NCI-H2029 treated with DMSO at 0.1 percent for 48 hours (cell line): Measurements from ENCODE around the gene CCR5AS.
"Not testable (repeated sequence)": the region's sequence is repeated elsewhere in the genome, so short reads cannot be mapped to it uniquely, and the experiment has no call there.

ENCODE experiments used
- DNase-seq: peaks from one replicate; lab custom pipeline; 2025; lab: John Stamatoyannopoulos, UW

Gene CCR5AS

DNA sequence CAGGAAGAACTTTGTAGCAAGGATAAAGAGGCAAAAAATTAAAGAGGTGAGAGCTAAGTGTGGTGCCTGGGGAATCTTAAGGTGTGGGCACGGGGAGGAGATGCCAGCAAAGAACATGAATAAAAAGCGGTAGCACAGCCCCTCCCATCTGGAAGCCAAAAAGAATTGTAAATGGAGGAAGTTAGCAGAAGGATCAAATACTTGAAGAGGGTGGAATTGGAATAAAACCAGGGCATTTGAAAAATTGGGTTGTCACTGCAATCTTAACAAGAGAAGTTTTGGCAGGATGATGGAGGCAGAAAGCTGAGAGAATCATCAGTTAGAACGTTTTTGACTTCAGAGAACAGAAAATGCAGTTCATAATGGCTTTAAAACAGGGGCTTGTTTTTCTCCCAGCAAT, 50.6 kb downstream of the CCR5AS start:
- DNase-seq: no peak

DNA sequence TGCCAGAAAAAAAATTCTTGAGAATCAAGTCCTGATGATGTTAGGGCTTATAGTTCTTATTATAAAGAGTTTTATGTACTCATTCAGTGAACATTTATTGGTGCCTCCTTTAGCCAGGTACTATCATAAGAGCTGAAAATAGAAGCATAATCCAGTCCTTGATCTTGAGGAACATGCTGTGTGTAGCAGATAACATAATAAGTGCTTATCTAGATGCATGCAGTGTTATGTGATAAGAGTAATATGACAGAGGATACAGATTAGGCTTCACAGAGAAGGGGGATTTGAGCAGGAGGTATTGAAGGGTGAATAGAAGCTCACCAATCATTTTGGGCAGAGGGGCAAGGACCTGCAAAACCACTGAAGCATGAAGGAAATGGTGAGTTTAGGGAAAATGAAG, 51.9 kb downstream of the CCR5AS start:
- DNase-seq: no peak

DNA sequence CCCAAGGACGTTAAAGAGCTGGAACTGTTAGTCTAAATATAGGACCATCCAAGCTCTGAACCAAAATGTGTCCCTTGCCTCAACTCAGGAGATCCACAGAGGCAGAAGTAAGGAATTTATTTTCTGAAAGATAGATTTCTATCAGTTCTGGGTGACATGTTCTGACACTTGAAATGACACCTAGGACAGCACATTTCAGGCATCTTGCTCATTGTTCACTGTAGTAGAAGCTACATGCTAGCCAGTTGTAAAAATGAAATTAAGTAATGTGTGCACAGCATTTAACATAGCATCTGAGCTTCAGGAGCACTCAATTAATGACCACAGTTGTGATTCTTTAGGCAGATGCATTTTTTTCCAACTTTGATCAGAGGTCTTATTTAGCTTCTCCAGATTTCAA, 52.4 kb downstream of the CCR5AS start:
- DNase-seq: no peak

DNA sequence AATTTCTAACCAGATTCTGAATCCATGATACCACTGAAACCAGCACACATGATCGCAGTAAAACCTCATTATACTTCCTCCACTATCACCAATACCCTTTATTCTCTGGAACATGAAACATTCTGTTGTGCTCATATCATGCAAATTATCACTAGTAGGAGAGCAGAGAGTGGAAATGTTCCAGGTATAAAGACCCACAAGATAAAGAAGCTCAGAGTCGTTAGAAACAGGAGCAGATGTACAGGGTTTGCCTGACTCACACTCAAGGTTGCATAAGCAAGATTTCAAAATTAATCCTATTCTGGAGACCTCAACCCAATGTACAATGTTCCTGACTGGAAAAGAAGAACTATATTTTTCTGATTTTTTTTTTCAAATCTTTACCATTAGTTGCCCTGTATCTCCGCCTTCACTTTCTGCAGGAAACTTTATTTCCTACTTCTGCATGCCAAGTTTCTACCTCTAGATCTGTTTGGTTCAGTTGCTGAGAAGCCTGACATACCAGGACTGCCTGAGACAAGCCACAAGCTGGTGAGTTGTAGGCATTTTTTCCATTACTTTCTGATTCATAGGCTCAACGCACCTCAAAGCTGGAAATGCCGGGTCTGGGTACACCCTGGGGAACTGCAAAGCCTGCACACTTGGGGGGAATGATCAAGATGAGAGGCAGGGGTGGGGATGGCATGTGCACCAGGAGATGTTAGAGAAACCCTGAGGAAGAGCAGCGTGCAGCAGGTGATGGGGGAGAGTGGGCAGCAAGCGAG, 53.0 kb downstream of the CCR5AS start, which contains the start of gene CCR2:
Gene CCR2 (plus strand): TSS at position 465 of the 764 bp plus-strand sequence. CDS start 3,417 bp downstream, outside the sequence.
- DNase-seq: no peak

DNA sequence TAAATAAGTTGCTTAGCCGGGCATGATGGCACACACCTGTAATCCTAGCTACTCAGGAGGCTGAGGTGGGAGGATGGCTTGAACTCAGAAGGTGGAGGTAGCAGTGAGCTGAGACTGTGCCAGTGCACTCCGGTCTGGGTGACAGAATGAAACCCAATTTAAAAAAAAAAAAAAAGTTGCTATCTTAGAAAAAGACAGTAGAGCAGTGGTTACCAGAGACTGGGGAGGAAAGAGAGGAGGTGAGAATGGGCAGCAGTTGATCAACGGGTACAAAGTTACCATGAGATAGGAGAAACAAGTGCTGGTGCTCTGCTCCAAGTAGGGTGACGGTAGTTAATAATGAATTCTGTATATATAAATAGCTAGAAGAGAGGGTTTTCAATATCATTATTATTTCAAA, 53.8 kb downstream of the CCR5AS start:
- DNase-seq: no peak

DNA sequence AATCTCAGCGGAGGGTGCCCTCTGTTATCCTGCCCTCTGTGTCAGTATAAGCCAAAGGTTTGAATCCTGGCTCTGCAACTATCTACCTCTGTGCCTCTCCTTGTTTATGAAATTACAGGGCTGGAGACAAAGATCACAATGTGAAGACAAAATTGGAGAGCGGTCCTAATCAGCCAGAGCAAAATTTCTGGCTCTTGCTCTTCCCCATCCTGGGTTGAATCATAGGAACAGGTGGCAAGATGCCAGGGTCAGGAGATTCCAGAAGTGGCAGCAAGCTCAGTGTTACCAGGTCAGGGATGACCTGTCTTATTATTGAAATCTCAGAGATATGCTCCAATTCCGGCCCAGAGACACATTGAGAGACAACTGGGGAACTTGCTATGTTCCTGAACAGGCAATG, 55.2 kb downstream of the CCR5AS start:
- DNase-seq: no peak

DNA sequence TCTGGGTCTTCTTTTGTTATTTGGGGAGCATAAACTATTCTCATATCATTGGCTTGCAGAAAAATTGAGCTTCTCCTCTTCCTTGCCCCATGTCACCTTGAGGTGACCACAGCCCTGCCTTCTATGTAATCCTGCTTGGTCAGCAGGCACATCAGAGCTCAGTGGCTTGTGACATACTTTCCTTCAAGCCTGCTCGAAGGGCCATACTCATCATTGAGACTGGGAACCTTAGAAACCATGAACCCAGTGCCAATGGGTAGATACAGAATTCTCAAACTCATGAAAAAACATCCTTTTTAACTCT, 56.7 kb downstream of the CCR5AS start:
- DNase-seq: no peak

DNA sequence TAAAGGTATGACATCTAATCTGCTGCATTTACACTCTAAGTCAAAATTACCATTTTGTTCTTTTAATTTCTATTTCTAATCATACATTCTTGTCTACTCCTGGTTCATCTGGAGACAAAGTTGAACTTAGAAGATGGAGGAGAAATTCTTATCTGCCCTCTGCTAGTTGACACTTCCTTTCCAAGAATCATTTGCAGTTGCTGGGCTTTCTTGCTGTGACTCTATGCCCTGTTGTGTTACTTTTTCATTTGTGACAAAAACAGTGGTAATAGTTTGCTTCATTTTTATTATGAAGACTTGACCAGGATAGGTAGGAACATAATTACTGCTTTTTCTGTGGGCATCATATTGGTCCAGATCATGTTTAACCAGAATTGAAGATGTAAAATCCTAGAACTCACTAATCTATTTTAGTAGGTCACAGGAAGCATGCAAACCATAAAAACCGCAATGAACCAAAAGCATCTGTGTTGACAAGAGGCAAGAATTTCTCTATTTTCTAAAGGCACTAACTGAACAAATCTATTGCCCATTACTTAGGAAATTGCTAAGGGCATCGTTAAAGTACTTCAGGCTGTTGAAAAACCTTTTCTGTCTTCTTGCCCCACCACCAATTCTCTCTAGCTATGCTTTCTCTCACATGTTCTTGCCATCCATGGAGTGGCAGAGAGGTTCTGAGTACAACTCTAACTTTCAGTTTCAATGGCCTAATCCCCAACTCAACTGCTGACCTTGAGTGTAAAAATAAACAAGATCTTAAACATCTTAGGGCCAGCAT, 57.2 kb downstream of the CCR5AS start:
- no peak for DNase-seq

DNA sequence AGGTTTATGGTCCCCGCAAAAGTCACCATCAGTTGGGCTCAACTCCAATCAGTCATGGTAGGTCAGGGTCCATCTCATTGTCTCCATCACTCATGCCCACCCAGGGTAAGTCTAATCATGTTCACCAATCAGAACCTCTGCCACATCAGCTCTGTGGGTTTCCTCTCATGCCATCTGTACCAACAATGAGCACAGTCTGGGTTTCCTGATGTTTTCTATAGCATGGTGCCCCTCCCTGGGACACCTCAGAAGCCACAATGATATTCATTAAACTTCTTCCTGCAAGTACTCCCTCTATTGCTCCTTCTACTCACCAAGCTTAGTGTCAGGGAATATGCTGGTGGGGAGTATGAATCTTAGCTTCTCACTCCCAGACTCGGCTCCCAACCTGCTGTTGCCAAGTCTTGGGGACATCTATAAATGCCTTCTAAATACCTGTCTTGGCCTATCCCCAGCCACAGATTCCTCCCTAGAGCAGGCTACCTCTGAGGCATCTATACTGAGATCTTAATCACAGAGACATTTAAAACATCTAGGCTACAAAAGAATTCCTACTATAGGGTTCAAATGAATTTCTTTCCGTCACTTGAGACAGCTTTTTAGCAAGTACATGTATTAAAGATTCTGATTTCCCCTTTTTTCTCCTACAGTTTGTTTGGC, 57.9 kb downstream of the CCR5AS start:
- no peak for DNase-seq

DNA sequence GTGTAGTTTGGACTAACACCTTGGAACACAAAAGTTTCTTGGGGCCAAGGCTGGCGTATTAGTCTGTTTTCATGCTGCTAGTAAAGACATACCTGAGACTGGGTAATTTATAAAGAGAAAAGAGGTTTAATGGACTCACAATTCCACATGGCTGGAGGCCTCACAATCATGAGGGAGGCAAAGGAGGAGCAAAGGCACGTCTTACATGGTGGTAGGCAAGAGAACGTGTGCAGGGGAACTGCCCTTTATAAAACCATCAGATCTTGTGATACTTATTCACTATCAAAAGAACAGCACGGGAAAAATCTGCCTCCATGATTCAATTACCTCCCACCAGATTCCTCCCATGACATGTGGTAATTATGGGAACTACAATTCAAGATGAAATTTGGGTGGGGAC, 62.4 kb downstream of the CCR5AS start:
- no peak for DNase-seq

DNA sequence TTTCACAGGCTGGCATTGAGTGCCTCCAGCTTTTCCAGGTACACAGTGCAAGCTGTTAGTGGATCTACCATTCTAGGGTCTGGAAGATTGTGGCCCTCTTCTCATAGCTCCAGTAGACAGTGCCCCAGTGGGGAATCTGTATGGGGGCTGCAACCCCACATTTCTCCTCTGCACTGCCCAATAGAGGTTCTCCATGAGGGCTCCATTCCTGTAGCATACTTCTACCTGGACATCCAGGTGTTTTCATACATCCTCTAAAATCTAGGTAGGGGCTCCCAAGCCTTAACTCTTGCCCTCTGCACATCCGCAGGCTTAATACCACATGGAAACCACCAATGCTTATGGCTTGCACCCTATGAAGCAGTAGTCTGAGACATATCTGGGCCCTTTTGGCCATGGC, 68.0 kb downstream of the CCR5AS start:
- no peak for DNase-seq

DNA sequence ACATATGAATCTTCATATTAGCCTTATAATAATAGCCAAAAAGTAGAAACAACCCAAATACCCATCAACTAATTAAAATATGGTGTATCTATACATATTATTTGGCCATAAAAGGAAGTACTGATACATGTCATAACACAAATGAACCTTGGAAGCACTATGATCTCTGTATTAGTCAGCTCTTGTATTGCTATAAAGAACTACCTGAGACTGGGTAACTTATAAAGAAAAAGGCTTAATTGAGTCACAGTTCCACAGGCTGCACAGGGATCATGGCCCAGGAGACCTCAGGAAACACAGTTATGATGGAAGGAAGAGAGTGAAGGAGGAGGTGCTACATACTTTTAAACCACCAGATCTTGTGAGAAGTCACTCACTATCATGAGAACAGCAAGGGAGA, 69.0 kb downstream of the CCR5AS start:
- DNase-seq: no peak

DNA sequence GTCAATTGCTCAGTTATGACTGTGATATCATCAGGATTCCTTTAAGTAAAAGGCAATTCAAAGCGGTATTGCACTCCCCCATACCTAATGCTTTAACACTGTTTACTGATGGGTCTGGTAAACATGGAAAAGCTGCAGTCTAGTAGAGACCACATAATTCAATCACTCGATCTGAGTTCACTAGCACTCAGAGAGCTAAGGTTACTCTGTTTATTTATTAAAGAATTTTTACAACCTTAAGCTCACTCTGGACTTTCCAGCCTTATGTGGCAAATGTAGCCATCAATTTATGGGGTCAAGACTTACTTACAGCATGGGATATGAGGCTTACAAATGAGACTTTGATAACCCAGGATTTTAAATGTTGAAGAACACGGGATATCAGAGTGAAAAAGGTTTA, 71.3 kb downstream of the CCR5AS start:
- no peak for DNase-seq

DNA sequence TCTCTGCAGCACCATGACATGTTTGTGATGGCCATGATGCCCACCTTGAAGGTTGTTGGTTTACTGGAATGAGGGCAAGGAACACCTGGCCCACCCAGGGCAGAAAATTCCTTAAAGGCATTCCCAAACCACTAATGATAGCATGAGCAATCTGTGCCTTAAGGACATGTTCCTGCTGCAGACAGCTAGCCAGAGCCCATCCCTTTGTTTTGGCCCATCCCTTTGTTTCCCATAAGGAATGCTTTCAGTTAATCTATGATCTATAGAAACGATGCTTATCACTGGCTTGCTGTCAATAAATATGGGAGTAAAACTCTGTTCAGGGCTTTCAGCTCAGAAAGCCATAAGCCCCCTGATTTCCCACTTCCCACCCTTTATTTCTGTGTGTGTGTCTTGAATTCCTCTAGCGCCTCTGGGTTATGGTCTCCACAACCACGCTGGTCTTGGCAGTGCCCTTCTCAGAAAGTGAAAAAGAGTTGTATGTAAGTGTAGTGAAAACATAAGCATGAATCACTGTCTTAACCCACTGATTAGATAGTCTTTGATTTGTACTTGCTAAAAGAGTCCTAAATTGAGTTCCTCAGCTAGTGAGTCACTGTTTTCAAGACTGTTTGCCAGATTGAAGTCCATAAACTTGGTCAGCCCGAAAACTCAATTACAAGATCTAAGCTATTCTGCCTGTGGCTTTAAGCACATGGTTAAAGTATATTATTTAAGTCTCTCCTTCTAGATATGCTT, 72.0 kb downstream of the CCR5AS start:
- DNase-seq: no peak

DNA sequence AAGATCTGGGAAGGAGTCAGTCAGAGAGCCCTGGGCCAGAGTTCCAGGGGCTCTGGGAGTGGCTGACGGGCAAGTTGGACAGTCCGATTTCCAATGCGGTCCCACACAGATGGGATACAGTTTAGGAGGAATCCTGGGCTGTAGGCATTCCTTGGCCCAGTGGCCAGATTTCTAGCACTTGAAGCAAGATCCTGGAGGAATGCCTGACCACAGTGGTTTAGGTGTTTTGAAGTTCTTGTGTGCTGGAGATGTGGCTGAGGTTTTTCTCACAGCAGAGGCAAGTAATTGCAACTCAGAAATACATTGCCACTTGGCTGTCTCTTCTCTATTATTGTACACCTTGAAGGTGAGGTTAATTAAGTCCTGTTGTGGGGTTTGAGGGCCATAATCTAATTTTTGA, 76.2 kb downstream of the CCR5AS start:
- DNase-seq: not testable (repeated sequence)

DNA sequence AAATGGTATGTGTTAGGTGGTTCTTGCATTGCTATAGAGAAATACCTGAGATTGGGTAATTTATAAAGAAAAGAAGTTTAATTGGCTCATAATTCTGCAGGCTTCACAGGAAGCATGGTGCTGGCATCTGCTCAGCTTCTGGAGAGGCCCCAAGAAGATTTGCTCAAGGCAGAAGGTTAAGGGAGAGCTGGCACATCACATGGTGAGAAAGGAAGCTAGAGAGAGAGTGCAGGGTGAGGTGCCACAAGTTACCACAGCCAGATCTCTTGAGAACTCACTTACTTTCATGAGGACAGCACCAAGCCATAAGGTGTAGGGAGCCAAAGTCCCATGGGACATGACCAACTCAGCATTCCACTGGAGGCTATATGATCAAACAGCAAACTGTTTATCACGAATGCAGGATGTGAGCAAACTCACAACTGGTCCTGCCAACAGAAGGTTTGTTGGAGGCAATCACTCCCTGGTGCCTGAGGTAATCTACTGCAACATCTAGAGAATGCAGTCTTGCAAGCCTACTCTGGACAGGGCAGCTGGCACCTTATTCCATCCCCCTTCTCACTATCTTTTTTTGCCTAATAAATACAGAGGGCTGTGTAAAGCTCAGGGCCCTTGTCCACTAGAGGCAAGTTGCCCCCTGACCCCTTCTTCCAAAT, 81.1 kb downstream of the CCR5AS start:
- no peak for DNase-seq

DNA sequence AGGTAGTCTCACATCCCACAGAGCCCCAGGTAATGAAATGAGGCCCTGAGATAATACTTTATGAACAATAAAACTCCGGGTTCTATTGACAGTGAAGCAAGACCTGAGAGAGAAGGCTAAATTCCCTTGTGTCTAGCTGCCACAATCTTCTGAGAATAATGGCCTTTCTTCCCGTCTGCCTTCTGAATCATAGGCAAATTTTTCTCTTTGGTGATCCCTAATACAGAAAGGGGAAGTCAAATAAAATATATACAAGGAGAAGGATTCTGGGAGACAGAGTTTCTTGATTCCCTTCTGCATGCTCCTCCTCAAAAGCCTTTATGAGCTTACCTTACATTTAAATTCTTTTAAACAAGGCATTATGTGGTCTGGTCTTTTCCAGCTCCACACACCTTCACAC, 82.8 kb downstream of the CCR5AS start:
- no peak for DNase-seq

DNA sequence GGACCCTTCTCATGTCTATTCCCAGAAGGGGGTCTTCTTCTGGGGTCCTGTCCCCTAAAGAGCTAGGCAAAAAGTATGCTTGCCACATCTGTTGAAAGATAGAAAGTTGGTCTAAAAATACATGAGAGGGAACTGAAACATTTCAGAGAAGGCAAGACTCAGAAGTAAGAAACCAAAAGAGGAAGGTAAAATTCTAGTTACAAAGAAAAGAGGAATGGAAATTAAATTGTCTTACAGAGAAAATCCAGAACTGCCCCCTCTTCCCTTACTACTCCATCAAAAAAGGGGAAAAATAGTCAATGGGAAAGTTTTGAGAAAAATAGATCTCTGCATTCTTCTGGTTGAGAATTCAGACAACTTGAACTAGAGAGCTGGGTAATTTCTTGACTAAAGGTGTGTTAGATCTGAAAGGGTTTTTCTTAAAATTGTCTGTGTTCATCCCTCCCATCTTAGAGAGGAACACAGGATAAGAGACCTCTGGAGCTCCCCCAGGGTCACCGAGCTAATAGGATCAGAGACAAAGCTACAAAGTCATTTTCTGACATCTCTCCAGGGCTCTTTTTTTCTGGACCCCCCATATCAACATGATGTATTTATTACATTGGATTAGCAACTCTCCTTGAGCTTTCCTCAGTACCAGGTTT, 85.3 kb downstream of the CCR5AS start:
- DNase-seq: no peak

DNA sequence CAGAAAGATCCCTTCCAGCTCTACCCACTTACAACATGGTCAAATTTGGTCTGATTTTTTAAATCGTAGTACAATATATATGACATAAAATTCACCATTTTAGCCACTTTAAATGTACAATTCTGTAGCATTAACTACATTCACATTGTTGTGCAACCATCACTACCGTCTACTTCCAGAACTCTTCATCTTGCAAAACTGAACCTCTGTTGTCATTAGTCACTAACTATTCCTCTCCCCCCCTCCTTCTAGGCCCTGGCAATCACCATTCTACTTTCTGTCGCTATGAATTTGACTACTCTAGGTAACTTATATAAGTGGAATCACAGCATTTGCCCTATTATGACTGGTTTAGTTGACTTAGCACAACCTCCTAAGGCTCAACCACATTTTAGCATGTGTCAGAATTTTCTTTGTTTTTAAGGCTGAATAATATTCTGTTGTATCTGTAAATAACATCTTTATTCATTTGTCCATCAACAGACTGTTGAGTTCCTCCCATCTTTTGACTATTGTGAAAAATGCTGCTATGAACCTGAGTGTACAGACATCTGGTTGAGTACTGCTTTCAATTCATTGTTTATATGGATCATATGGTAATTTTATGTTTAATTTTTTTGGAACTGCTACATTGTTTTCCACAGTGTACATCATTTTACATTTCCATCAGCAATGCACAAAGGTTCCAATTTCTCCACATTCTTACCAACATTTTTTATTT, 88.5 kb downstream of the CCR5AS start:
- no peak for DNase-seq

DNA sequence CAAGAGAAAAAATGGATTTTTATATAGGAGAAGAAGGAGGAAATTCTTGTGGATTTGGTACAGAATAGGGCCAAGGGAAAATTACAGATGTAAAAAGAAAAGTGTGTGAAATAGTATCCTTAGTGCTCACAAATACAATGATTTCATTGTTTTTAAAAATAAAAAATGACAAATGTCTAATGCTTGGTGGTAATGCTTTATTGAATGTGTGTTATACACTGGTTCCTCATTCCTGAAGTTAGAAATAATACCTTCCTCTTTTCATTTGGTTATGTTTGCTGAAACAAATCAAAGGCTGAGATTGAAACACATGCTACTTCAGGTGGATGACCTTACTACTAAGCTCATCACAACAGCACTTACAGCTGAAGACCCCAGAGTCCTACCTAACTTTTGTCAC, 90.7 kb downstream of the CCR5AS start:
- no peak for DNase-seq

DNA sequence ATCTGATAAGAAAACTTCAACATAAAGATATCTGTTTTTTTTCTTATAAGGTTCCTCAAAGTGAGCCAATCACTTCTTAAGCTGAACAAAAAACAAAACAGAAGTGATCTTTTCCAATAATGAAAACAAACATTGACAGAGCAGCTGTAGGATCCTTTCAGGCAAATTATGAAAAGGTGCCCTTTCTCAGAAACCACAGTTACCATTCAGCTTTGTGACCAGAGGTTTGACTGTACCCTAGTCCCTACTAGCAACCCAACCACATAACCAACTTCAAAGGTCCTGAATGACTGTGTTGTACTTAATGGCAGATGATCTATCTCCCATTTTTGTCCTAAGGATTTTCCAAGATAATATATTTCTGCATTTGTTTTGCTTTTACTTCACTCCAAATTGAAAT, 92.3 kb downstream of the CCR5AS start:
- no peak for DNase-seq
